Iris pigment epithelial cell (primary cell): Measurements from ENCODE around the gene CACHD1.

ENCODE experiments used
- DNase-seq: peaks from one replicate; pipeline ENCODE4 v3.0.0-alpha.2; 2011; ENCODE audit warnings: low read depth

The CACHD1 gene

GRCh38 chr1:64469977-64470664 lies at the start of gene CACHD1:
Gene CACHD1, plus strand, starts transcription at chr1:64470129. Its CDS starts 616 bp downstream, at chr1:64470745.
- peak; percentile 83 for DNase-seq

- DNase-seq = peak; percentile 17
Measured at GRCh38 chr1:64421377-64421776, 48.6 kb upstream of the CACHD1 start.

- DNase-seq = no peak
Measured at GRCh38 chr1:64423526-64423925, 46.4 kb upstream of the CACHD1 start.

GRCh38 chr1:64424412-64424811 lies 45.5 kb upstream of the CACHD1 start:
- DNase-seq = no peak

- DNase-seq = no peak
Measured at GRCh38 chr1:64425521-64425920, 44.4 kb upstream of the CACHD1 start.

- no peak for DNase-seq
Measured at GRCh38 chr1:64426681-64427080, 43.2 kb upstream of the CACHD1 start.

- no peak for DNase-seq
Measured at GRCh38 chr1:64427879-64428278, 42.0 kb upstream of the CACHD1 start.

- no peak for DNase-seq
Measured at GRCh38 chr1:64433308-64433707, 36.6 kb upstream of the CACHD1 start.

GRCh38 chr1:64433747-64434146 lies 36.2 kb upstream of the CACHD1 start:
- DNase-seq = no peak

- no peak for DNase-seq
Measured at GRCh38 chr1:64435000-64435399, 34.9 kb upstream of the CACHD1 start.

GRCh38 chr1:64437453-64437852 lies 32.5 kb upstream of the CACHD1 start:
- no peak for DNase-seq

- no peak for DNase-seq
Measured at GRCh38 chr1:64440183-64440826, 29.6 kb upstream of the CACHD1 start.

GRCh38 chr1:64451440-64451839 lies 18.5 kb upstream of the CACHD1 start:
- no peak for DNase-seq

- DNase-seq = no peak
Measured at GRCh38 chr1:64453688-64454087, 16.2 kb upstream of the CACHD1 start.

GRCh38 chr1:64458915-64459314 lies 11.0 kb upstream of the CACHD1 start:
- no peak for DNase-seq

- DNase-seq = no peak
Measured at GRCh38 chr1:64459743-64460142, 10.2 kb upstream of the CACHD1 start.

- no peak for DNase-seq
Measured at GRCh38 chr1:64466033-64466432, 3.9 kb upstream of the CACHD1 start.

- no peak for DNase-seq
Measured at GRCh38 chr1:64469116-64469976, 583 bp upstream of the CACHD1 start.

GRCh38 chr1:64470665-64471217 lies 812 bp downstream of the CACHD1 start:
- DNase-seq = peak; percentile 38

GRCh38 chr1:64471218-64472039 lies 1.5 kb downstream of the CACHD1 start:
- peak; percentile 42 for DNase-seq

GRCh38 chr1:64472040-64472376 lies 2.1 kb downstream of the CACHD1 start:
- DNase-seq = no peak

- DNase-seq = no peak
Measured at GRCh38 chr1:64472805-64473204, 2.9 kb downstream of the CACHD1 start.
